Neural cell (in vitro differentiated cells): ENCODE data around the gene SMG9. TPM values are rescaled to one million over a fixed set of nuclear protein-coding genes. Genes with fewer than 3 reads are reported as not detected.

Source experiments
- H2AFZ ChIP-seq: fragments of 200-600, 300-800 bp; sonication (generic), shearing (Covaris generic); 2 replicates; pipeline ENCODE4 v1.6.0; 2014; ENCODE audit warnings: low read depth, mild to moderate bottlenecking, antibody characterized with exemption, low read length, moderate library complexity
- H3F3A ChIP-seq: fragments of 200-600 bp; shearing (Covaris generic); 2 replicates; pipeline ENCODE4 v1.6.1; 2016; ENCODE audit warnings: mild to moderate bottlenecking, moderate library complexity, mixed read lengths, antibody characterized with exemption, low read length; ENCODE audit not compliant: insufficient read depth, poor library complexity, severe bottlenecking
- H3K27ac ChIP-seq: fragments of 200-600, 300-800 bp; sonication (generic), shearing (Covaris generic); 2 replicates; pipeline ENCODE4 v1.5.1; 2014; ENCODE audit warnings: mild to moderate bottlenecking, low read length, moderate library complexity
- H3K27me3 ChIP-seq: fragments of 300-800, 200-600 bp; sonication (generic), shearing (Covaris generic); 2 replicates; pipeline ENCODE4 v1.6.0; 2014; ENCODE audit warnings: mild to moderate bottlenecking, low read depth, low read length, moderate library complexity; ENCODE audit not compliant: insufficient read depth
- H3K36me3 ChIP-seq: fragments of 300-800, 200-600 bp; sonication (generic), shearing (Covaris generic); 2 replicates; pipeline ENCODE4 v1.5.1; 2014; ENCODE audit warnings: mild to moderate bottlenecking, antibody characterized with exemption, low read length, moderate library complexity; ENCODE audit not compliant: insufficient read depth
- H3K4me2 ChIP-seq: fragments of 300-800, 200-600 bp; sonication (generic), shearing (Covaris generic); 2 replicates; pipeline ENCODE4 v1.6.0; 2014; ENCODE audit warnings: mild to moderate bottlenecking, low read length
- H3K4me3 ChIP-seq: fragments of 300-800, 200-600 bp; sonication (generic), shearing (Covaris generic); 2 replicates; pipeline ENCODE4 v1.5.1; 2014; ENCODE audit warnings: mild to moderate bottlenecking, low read length, moderate library complexity
- H3K79me2 ChIP-seq: fragments of 200-600 bp; shearing (Covaris generic); replicated peaks from 2 replicates; pipeline ENCODE4 v1.6.0; 2014; ENCODE audit warnings: mild to moderate bottlenecking, low read length, moderate library complexity; ENCODE audit not compliant: insufficient read depth
- H3K9ac ChIP-seq: fragments of 300-800, 200-600 bp; sonication (generic), shearing (Covaris generic); 2 replicates; pipeline ENCODE4 v1.6.1; 2016; ENCODE audit warnings: mild to moderate bottlenecking, low read length, mixed read lengths
- H3K9me2 ChIP-seq: fragments of 200-600 bp; shearing (Covaris generic); 2 replicates; pipeline ENCODE4 v1.6.1; 2016; ENCODE audit warnings: mild to moderate bottlenecking, low read length, mixed read lengths; ENCODE audit not compliant: insufficient read depth
- H3K9me3 ChIP-seq: fragments of 200-600, 300-800 bp; sonication (generic), shearing (Covaris generic); 2 replicates; pipeline ENCODE4 v1.6.1; 2016; ENCODE audit warnings: mild to moderate bottlenecking, mixed run types, low read length, moderate library complexity, mixed read lengths
- H4K20me1 ChIP-seq: fragments of 200-600 bp; shearing (Covaris generic); 2 replicates; pipeline ENCODE4 v1.6.1; 2016; ENCODE audit warnings: mild to moderate bottlenecking, mixed run types; ENCODE audit not compliant: insufficient read depth
- EP300 ChIP-seq: fragments of 450-650 bp; conservative IDR thresholded peaks from 2 replicates; pipeline ENCODE4 v1.6.1; 2014; ENCODE audit warnings: antibody characterized with exemption, mild to moderate bottlenecking, moderate library complexity; ENCODE audit not compliant: poor library complexity, severe bottlenecking
- EZH2 ChIP-seq: fragments of 200-600, 300-800 bp; shearing (Covaris generic), sonication (generic); IDR thresholded peaks from 2 replicates; pipeline ENCODE4 v1.6.1; 2014; ENCODE audit warnings: antibody characterized with exemption, low read length, borderline replicate concordance, mild to moderate bottlenecking; ENCODE audit not compliant: insufficient read depth, poor library complexity, severe bottlenecking
- POLR2AphosphoS5 ChIP-seq: IDR thresholded peaks from 2 replicates; pipeline ENCODE4 v1.6.1; 2012
- REST ChIP-seq: IDR thresholded peaks from 2 replicates; pipeline ENCODE4 v1.6.1; 2012; ENCODE audit warnings: borderline replicate concordance
- SMC3 ChIP-seq: fragments of 450-650 bp; conservative IDR thresholded peaks from 2 replicates; pipeline ENCODE4 v1.6.1; 2014; ENCODE audit warnings: antibody characterized with exemption, mild to moderate bottlenecking, moderate library complexity; ENCODE audit not compliant: poor library complexity
- TAF1 ChIP-seq: IDR thresholded peaks from 2 replicates; pipeline ENCODE4 v1.6.1; 2012; ENCODE audit warnings: low read depth
- polyA plus RNA-seq: library from polyadenylated mRNA; depleted of rRNA; stranded (reverse); fragments of >200 nt; gene quantifications from 2 replicates; pipeline ENCODE4 v1.2.3, GENCODE V29; 2014

Gene SMG9
- polyA plus RNA-seq, 1 donor from 2014 or later, result 33.0 TPM

GRCh38 chr19:43799502-43800142 is 44.9 kb upstream of the SMG9 start:
- H3K9me3 ChIP-seq, result no peaks in the 10 kb centered on the region
- no peak overlapping the region for H3K4me2 ChIP-seq
- no peak overlapping the region for H2AFZ ChIP-seq
- no peak overlapping the region for H3K27ac ChIP-seq
- no peak for TF ChIP-seq REST
- TF ChIP-seq EP300, result no peak
- H3K27me3 ChIP-seq, result peaks cover 30% of the 10 kb centered on the region
- no peaks in the 10 kb centered on the region for H3K36me3 ChIP-seq
- H4K20me1 ChIP-seq, result no peaks in the 10 kb centered on the region
- no peaks in the 10 kb centered on the region for H3K9me2 ChIP-seq
- H3K9ac ChIP-seq, result no peak overlapping the region
- no peak overlapping the region for H3K4me3 ChIP-seq
- no peaks in the 10 kb centered on the region for H3F3A ChIP-seq
- H3K79me2 ChIP-seq, result no peaks in the 10 kb centered on the region

GRCh38 chr19:43798546-43799409 is 44.0 kb upstream of the SMG9 start:
- H3K27me3 ChIP-seq, result peaks cover 30% of the 10 kb centered on the region

More at GRCh38 chr19:43798546-43799409, 44.0 kb upstream of the SMG9 start:
- no peaks in the 10 kb centered on the region for H3K9me2 ChIP-seq
- H3K36me3 ChIP-seq, result no peaks in the 10 kb centered on the region
- no peaks in the 10 kb centered on the region for H4K20me1 ChIP-seq
- no peaks in the 10 kb centered on the region for H3K79me2 ChIP-seq
- peak overlapping the region; percentile 59 for H3K4me3 ChIP-seq
- no peaks in the 10 kb centered on the region for H3F3A ChIP-seq
- no peak overlapping the region for H3K9ac ChIP-seq
- H2AFZ ChIP-seq, result no peak overlapping the region
- H3K4me2 ChIP-seq, result no peak overlapping the region
- no peak for TF ChIP-seq EP300
- TF ChIP-seq REST, result no peak
- no peak for TF ChIP-seq EZH2
- no peak for TF ChIP-seq TAF1
- TF ChIP-seq SMC3, result no peak
- no peak for TF ChIP-seq POLR2AphosphoS5
- no peaks in the 10 kb centered on the region for H3K9me3 ChIP-seq
- no peak overlapping the region for H3K27ac ChIP-seq
